H9 (cell line): ENCODE results near the gene EIF4E1B. TPM values are rescaled to one million over a fixed set of nuclear protein-coding genes. Genes with fewer than 3 reads are reported as not detected.
A peak's percentile ranks its signal among the peaks of the same experiment; 100 is the strongest.

ENCODE experiments used
- DNase-seq: peaks from one replicate; pipeline ENCODE4 v3.0.0-alpha.2; 2017
- H2AFZ ChIP-seq: one replicate; pipeline ENCODE4 v1.6.1; 2013; ENCODE audit warnings: mild to moderate bottlenecking, low read length, control low read depth, moderate library complexity
- H2AK5ac ChIP-seq: 2 replicates; pipeline ENCODE4 v1.6.1; 2013; ENCODE audit warnings: low read length, control low read depth, mixed read lengths; ENCODE audit not compliant: insufficient read length
- H2BK120ac ChIP-seq: one replicate; pipeline ENCODE4 v1.6.1; 2013; ENCODE audit warnings: low read depth, mild to moderate bottlenecking, low read length, control low read depth, inconsistent platforms; ENCODE audit not compliant: poor library complexity, severe bottlenecking
- H2BK12ac ChIP-seq: 2 replicates; pipeline ENCODE4 v1.6.1; 2013; ENCODE audit warnings: low read length, control low read depth, mixed read lengths, low read depth; ENCODE audit not compliant: insufficient read length
- H2BK15ac ChIP-seq: 2 replicates; pipeline ENCODE4 v1.6.1; 2013; ENCODE audit warnings: low read depth, low read length, control low read depth
- H2BK20ac ChIP-seq: one replicate; pipeline ENCODE4 v1.6.1; 2013; ENCODE audit warnings: low read depth, mild to moderate bottlenecking, low read length, control low read depth, inconsistent platforms; ENCODE audit not compliant: poor library complexity, severe bottlenecking
- H2BK5ac ChIP-seq: 2 replicates; pipeline ENCODE4 v1.6.1; 2013; ENCODE audit warnings: low read length, control low read depth, mixed read lengths; ENCODE audit not compliant: insufficient read length
- H3K14ac ChIP-seq: 2 replicates; pipeline ENCODE4 v1.6.1; 2013; ENCODE audit warnings: low read length, control low read depth; ENCODE audit not compliant: insufficient read depth
- H3K18ac ChIP-seq: 2 replicates; pipeline ENCODE4 v1.6.1; 2013; ENCODE audit warnings: low read depth, mild to moderate bottlenecking, mixed read lengths, low read length, control low read depth; ENCODE audit not compliant: insufficient read length
- H3K23ac ChIP-seq: 2 replicates; pipeline ENCODE4 v1.6.1; 2013; ENCODE audit warnings: low read length, control low read depth, mixed read lengths, low read depth; ENCODE audit not compliant: insufficient read length
- H3K23me2 ChIP-seq: 2 replicates; pipeline ENCODE4 v1.6.1; 2013; ENCODE audit warnings: low read depth, mild to moderate bottlenecking, mixed read lengths, low read length, control low read depth; ENCODE audit not compliant: insufficient read length, poor library complexity, severe bottlenecking
- H3K27ac ChIP-seq: 2 replicates; pipeline ENCODE4 v1.5.1; 2013; ENCODE audit warnings: low read length, control low read depth, mixed read lengths, low read depth; ENCODE audit not compliant: insufficient read length
- H3K27me3 ChIP-seq: 2 replicates; pipeline ENCODE4 v1.6.1; 2013; ENCODE audit warnings: low read length, control low read depth, inconsistent platforms; ENCODE audit not compliant: insufficient read depth
- H3K4ac ChIP-seq: 2 replicates; pipeline ENCODE4 v1.6.1; 2013; ENCODE audit warnings: low read depth, mild to moderate bottlenecking, control low read depth, inconsistent platforms, low read length, moderate library complexity
- H3K4me1 ChIP-seq: 2 replicates; pipeline ENCODE4 v1.6.1; 2013; ENCODE audit warnings: low read length, control low read depth, inconsistent platforms; ENCODE audit not compliant: insufficient read depth
- H3K4me2 ChIP-seq: 2 replicates; pipeline ENCODE4 v1.6.1; 2013; ENCODE audit warnings: low read length, control low read depth, mixed read lengths; ENCODE audit not compliant: insufficient read length, insufficient read depth
- H3K56ac ChIP-seq: 2 replicates; pipeline ENCODE4 v1.6.1; 2013; ENCODE audit warnings: low read depth, mild to moderate bottlenecking, mixed read lengths, low read length, control low read depth; ENCODE audit not compliant: insufficient read length
- H3K79me1 ChIP-seq: 2 replicates; pipeline ENCODE4 v1.6.1; 2013; ENCODE audit warnings: low read depth, mild to moderate bottlenecking, moderate library complexity, low read length, control low read depth, inconsistent platforms; ENCODE audit not compliant: insufficient read depth, poor library complexity, severe bottlenecking
- H3K79me2 ChIP-seq: 2 replicates; pipeline ENCODE4 v1.6.1; 2013; ENCODE audit warnings: low read length, control low read depth, inconsistent platforms; ENCODE audit not compliant: insufficient read depth
- H3K9ac ChIP-seq: 2 replicates; pipeline ENCODE4 v1.6.1; 2013; ENCODE audit warnings: low read length, control low read depth, mixed read lengths; ENCODE audit not compliant: insufficient read length; ENCODE audit errors: extremely low read depth
- H3K9me3 ChIP-seq: one replicate; pipeline ENCODE4 v1.6.1; 2013; ENCODE audit warnings: low read depth, low read length, inconsistent platforms; ENCODE audit not compliant: control insufficient read depth
- H3T11ph ChIP-seq: one replicate; pipeline ENCODE4 v1.6.1; 2013; ENCODE audit warnings: mild to moderate bottlenecking, low read length, control low read depth, inconsistent platforms
- H4K20me1 ChIP-seq: one replicate; pipeline ENCODE4 v1.6.1; 2013; ENCODE audit not compliant: control insufficient read depth, insufficient read length, insufficient read depth
- H4K5ac ChIP-seq: 2 replicates; pipeline ENCODE4 v1.6.1; 2013; ENCODE audit warnings: low read depth, mild to moderate bottlenecking, mixed read lengths, low read length, control low read depth; ENCODE audit not compliant: insufficient read length
- H4K8ac ChIP-seq: replicated peaks from 2 replicates; pipeline ENCODE4 v1.6.1; 2013; ENCODE audit warnings: low read length, control low read depth, mixed read lengths, low read depth; ENCODE audit not compliant: insufficient read length
- H4K91ac ChIP-seq: 2 replicates; pipeline ENCODE4 v1.6.1; 2013; ENCODE audit warnings: low read depth, mild to moderate bottlenecking, moderate library complexity, mixed read lengths, low read length, control low read depth; ENCODE audit not compliant: insufficient read length
- H3K27ac Mint-ChIP-seq, 3 experiments: 2 replicates in 2 of 3; 3 replicates in 1 of 3; pipeline ENCODE4 v1.8.0; 2020 to 2021; ENCODE audit warnings: mixed read lengths in 3 of 3, mild to moderate bottlenecking in 1 of 3, moderate library complexity in 1 of 3
- H3K27me3 Mint-ChIP-seq: 2 replicates; pipeline ENCODE4 v1.8.0; 2021; ENCODE audit warnings: low read depth, mild to moderate bottlenecking, moderate library complexity, mixed read lengths
- H3K36me3 Mint-ChIP-seq, 3 experiments: 2 replicates in 2 of 3; 3 replicates in 1 of 3; pipeline ENCODE4 v1.8.0; 2020 to 2021; ENCODE audit warnings: low read depth in 3 of 3, mixed read lengths in 3 of 3; ENCODE audit not compliant: insufficient read depth in 1 of 3
- H3K4me1 Mint-ChIP-seq, 2 experiments: 2 replicates each; pipeline ENCODE4 v1.8.0; 2020; ENCODE audit warnings: mixed read lengths in 2 of 2
- H3K4me3 Mint-ChIP-seq, 2 experiments: 2 replicates in 1 of 2; 3 replicates in 1 of 2; pipeline ENCODE4 v1.8.0; 2020 to 2021; ENCODE audit warnings: mild to moderate bottlenecking in 2 of 2, mixed read lengths in 2 of 2, moderate library complexity in 1 of 2
- H3K9me3 Mint-ChIP-seq, 2 experiments: 2 replicates in 1 of 2; 3 replicates in 1 of 2; pipeline ENCODE4 v1.8.0; 2020; ENCODE audit warnings: mild to moderate bottlenecking in 2 of 2, mixed read lengths in 2 of 2, moderate library complexity in 1 of 2
- CTCF ChIP-seq: fragments of 200-600 bp; sonication (generic); conservative IDR thresholded peaks from 3 replicates; pipeline ENCODE4 v1.8.0; 2021; ENCODE audit warnings: antibody characterized with exemption, mild to moderate bottlenecking
- WGBS: extraction: QIAGEN DNeasy Blood & Tissue Kit; methylation state at CpG from one replicate; pipeline ENCODE4 v1.1.7; 2013; ENCODE audit warnings: missing lambda C conversion rate, low lambda C conversion rate, mixed read lengths; ENCODE audit not compliant: insufficient read length; ENCODE audit errors: extremely low coverage; 5-methylcytosine and 5-hydroxymethylcytosine counted together
- total RNA-seq: library from RNA; stranded (reverse); gene quantifications from 2 replicates; pipeline ENCODE4 v1.2.1, GENCODE V29; 2021

The EIF4E1B gene
- total RNA-seq, 1 experiment from 2014 or later: 1.3 TPM

GRCh38 chr5:176647843-176648473 is 17.5 kb downstream of the EIF4E1B start:
- Histone ChIP-seq H2AFZ (no peak overlapping the region), H2BK15ac (no peak overlapping the region), H2BK5ac (no peak overlapping the region), H2BK12ac (no peak overlapping the region), H3K4me1 (peaks cover 2% of the 10 kb centered on the region; the same call in 1 of the 2 replicates), H3K27ac (no peak overlapping the region), H3K9ac (peak overlapping the region; percentile 48), H3K18ac (no peak overlapping the region), H3K23ac (no peak overlapping the region), H4K20me1 (no peaks in the 10 kb centered on the region), H2AK5ac (no peak overlapping the region), H3K56ac (no peak overlapping the region), H3K79me1 (peaks cover 8% of the 10 kb centered on the region), H3K4ac (no peak overlapping the region), H3K9me3 (no peaks in the 10 kb centered on the region), H3K27me3 (no peaks in the 10 kb centered on the region), H3K79me2 (no peaks in the 10 kb centered on the region; the same call in 1 of the 2 replicates), H3K14ac (0 out of 2 replicates have a peak overlapping the region, but pooled peaks have one; percentile 4), H2BK20ac (no peak overlapping the region), H4K5ac (no peak overlapping the region), H4K91ac (no peak overlapping the region), H3K4me2 (peak overlapping the region; percentile 72), H2BK120ac (no peak overlapping the region), H3T11ph (no peak overlapping the region), H3K23me2 (peaks cover 10% of the 10 kb centered on the region), H4K8ac (no peak overlapping the region)
- no peaks in the 10 kb centered on the region; a peak in 1 of 5 replicates for H3K9me3 Mint-ChIP-seq
- H3K36me3 Mint-ChIP-seq: peaks cover 0 to 7% (median 4%) of the 10 kb centered on the region in 3 experiments; a peak in 4 of 7 replicates
- H3K4me1 Mint-ChIP-seq: peaks cover 56 to 73% of the 10 kb centered on the region in 2 experiments
- H3K27ac Mint-ChIP-seq: peak overlapping the region in 2 of 3 experiments; percentile 82 to 85; a peak in 3 of 7 replicates
- peak overlapping the region; percentile 82 to 91 for H3K4me3 Mint-ChIP-seq
- DNase-seq: no peak
- peaks cover 4% of the 10 kb centered on the region for H3K27me3 Mint-ChIP-seq
- WGBS: no CpG with 5 or more reads among the region's 20 CpGs
- TF ChIP-seq CTCF: no peak
